H1 (cell line): Measurements from ENCODE around the gene RBM47. TPM values are rescaled to one million over a fixed set of nuclear protein-coding genes. Genes with fewer than 3 reads are reported as not detected.
A peak's percentile ranks its signal among the peaks of the same experiment; 100 is the strongest.

Experiments
- CTCF ChIA-PET: fragments of 300-600 bp; sonication (Branson Sonifier 250); formaldehyde crosslinking; loops from one replicate; lab custom pipeline; 2021; ENCODE audit not compliant: partially characterized antibody; lab: Charles Lee
- POLR2A ChIA-PET: fragments of 300-600 bp; sonication (Branson Sonifier 250); formaldehyde crosslinking; loops from one replicate; lab custom pipeline; 2021; ENCODE audit warnings: inconsistent platforms; ENCODE audit not compliant: partially characterized antibody; lab: Charles Lee
- DNase-seq, 2 experiments: peaks; one replicate each; pipeline versions ENCODE4 v3.0.0 to v3.0.0-alpha.2; 2010 to 2022; ENCODE audit warnings: low spot score in 2 of 2, low read depth in 1 of 2, mixed read lengths in 1 of 2
- FAIRE-seq: peaks from 2 replicates; lab custom pipeline; 2011; peaks lifted over from hg19 to GRCh38; lab: Jason Lieb, UNC
- H2AFZ ChIP-seq: 2 replicates; pipeline ENCODE4 v1.8.1; 2012; ENCODE audit warnings: low read length, inconsistent platforms
- H2AK5ac ChIP-seq: 2 replicates; pipeline ENCODE4 v1.6.1; 2013; ENCODE audit warnings: low read depth, low read length
- H2BK120ac ChIP-seq: replicated peaks from 2 replicates; pipeline ENCODE3; 2013; ENCODE audit warnings: low read depth, low read length, inconsistent platforms
- H2BK12ac ChIP-seq: 2 replicates; pipeline ENCODE4 v1.6.1; 2013; ENCODE audit warnings: low read depth, low read length
- H2BK15ac ChIP-seq: 2 replicates; pipeline ENCODE4 v1.6.1; 2013; ENCODE audit warnings: low read length
- H2BK20ac ChIP-seq: 2 replicates; pipeline ENCODE4 v1.6.1; 2013; ENCODE audit warnings: low read length
- H2BK5ac ChIP-seq: 2 replicates; pipeline ENCODE4 v1.6.1; 2013; ENCODE audit warnings: low read depth, low read length
- H3K14ac ChIP-seq: 2 replicates; pipeline ENCODE4 v1.6.1; 2013; ENCODE audit warnings: inconsistent platforms; ENCODE audit not compliant: insufficient read length
- H3K18ac ChIP-seq: 2 replicates; pipeline ENCODE4 v1.6.1; 2013; ENCODE audit warnings: low read length; ENCODE audit errors: extremely low read depth
- H3K23ac ChIP-seq: 2 replicates; pipeline ENCODE4 v1.6.1; 2013; ENCODE audit warnings: inconsistent platforms; ENCODE audit not compliant: insufficient read length
- H3K23me2 ChIP-seq: 2 replicates; pipeline ENCODE4 v1.6.1; 2013; ENCODE audit warnings: low read depth, low read length
- H3K27ac ChIP-seq: 2 replicates; pipeline ENCODE4 v1.6.1; 2011; ENCODE audit warnings: low read depth, low read length, inconsistent platforms
- H3K27me3 ChIP-seq, 4 experiments: replicated peaks in 1 of 4; 1 replicate in 1 of 4; 2 replicates in 3 of 4; pipeline versions ENCODE4 v1.6.1 to v1.8.1; 2011 to 2013; ENCODE audit warnings: low read length in 3 of 4, mild to moderate bottlenecking in 3 of 4, inconsistent platforms in 2 of 4, mixed read lengths in 2 of 4, moderate library complexity in 1 of 4; ENCODE audit not compliant: control insufficient read depth in 3 of 4, insufficient read depth in 3 of 4; ENCODE audit errors: extremely low read depth in 1 of 4
- H3K36me3 ChIP-seq, 4 experiments: 2 replicates each; pipeline versions ENCODE4 v1.6.1 to v1.8.1; 2011 to 2013; ENCODE audit warnings: mild to moderate bottlenecking in 4 of 4, low read length in 3 of 4, moderate library complexity in 2 of 4, control low read depth in 1 of 4, inconsistent platforms in 1 of 4; ENCODE audit not compliant: insufficient read depth in 4 of 4, control insufficient read depth in 2 of 4
- H3K4ac ChIP-seq: replicated peaks from 2 replicates; pipeline ENCODE3; 2013; ENCODE audit warnings: low read length, low read depth, mixed read lengths, inconsistent platforms; ENCODE audit not compliant: insufficient read length
- H3K4me1 ChIP-seq, 4 experiments: replicated peaks in 1 of 4; 1 replicate in 1 of 4; 2 replicates in 3 of 4; pipeline versions ENCODE4 v1.6.1 to v1.8.1; 2011 to 2013; ENCODE audit warnings: low read length in 3 of 4, inconsistent platforms in 2 of 4, mixed read lengths in 1 of 4; ENCODE audit not compliant: insufficient read depth in 4 of 4, control insufficient read depth in 3 of 4
- H3K4me2 ChIP-seq, 2 experiments: 2 replicates each; pipeline versions ENCODE4 v1.6.1 to v1.8.1; 2011 to 2013; ENCODE audit warnings: low read depth in 2 of 2, low read length in 2 of 2, control low read depth in 1 of 2, inconsistent platforms in 1 of 2, mild to moderate bottlenecking in 1 of 2; ENCODE audit not compliant: insufficient read depth in 1 of 2
- H3K4me3 ChIP-seq, 4 experiments: fragments of 200-600, 300-600 bp in 1 of 4; sonication (generic), shearing (Covaris generic), sonication (Bioruptor Twin) in 1 of 4; 2 replicates each; pipeline versions ENCODE4 v1.5.1 to v1.8.1; 2011 to 2016; ENCODE audit warnings: low read length in 4 of 4, low read depth in 3 of 4, control low read depth in 2 of 4, inconsistent platforms in 2 of 4, mild to moderate bottlenecking in 2 of 4, mixed read lengths in 1 of 4, moderate library complexity in 1 of 4; ENCODE audit not compliant: insufficient read depth in 2 of 4; ENCODE audit errors: extremely low read depth in 1 of 4
- H3K56ac ChIP-seq: replicated peaks from 2 replicates; pipeline ENCODE3; 2013; ENCODE audit warnings: low read depth, mild to moderate bottlenecking, mixed read lengths, low read length, inconsistent platforms; ENCODE audit not compliant: insufficient read length
- H3K79me1 ChIP-seq: 2 replicates; pipeline ENCODE4 v1.6.1; 2013; ENCODE audit warnings: low read depth, low read length, control low read depth
- H3K79me2 ChIP-seq, 2 experiments: 2 replicates each; pipeline versions ENCODE4 v1.6.1 to v1.8.1; 2012 to 2013; ENCODE audit warnings: low read length in 2 of 2, mild to moderate bottlenecking in 2 of 2, inconsistent platforms in 1 of 2; ENCODE audit not compliant: insufficient read depth in 2 of 2, control insufficient read depth in 1 of 2
- H3K9ac ChIP-seq, 4 experiments: replicated peaks in 1 of 4; 1 replicate in 1 of 4; 2 replicates in 3 of 4; pipeline versions ENCODE4 v1.6.1 to v1.8.1; 2011 to 2013; ENCODE audit warnings: low read depth in 3 of 4, low read length in 3 of 4, control low read depth in 2 of 4, mild to moderate bottlenecking in 2 of 4, moderate library complexity in 2 of 4, inconsistent platforms in 1 of 4; ENCODE audit errors: extremely low read depth in 1 of 4
- H3K9me3 ChIP-seq, 2 experiments: 2 replicates each; pipeline versions ENCODE4 v1.6.1 to v1.8.1; 2012 to 2013; ENCODE audit warnings: mild to moderate bottlenecking in 2 of 2, moderate library complexity in 2 of 2, control low read depth in 1 of 2, inconsistent platforms in 1 of 2, low read depth in 1 of 2, low read length in 1 of 2, mixed read lengths in 1 of 2; ENCODE audit not compliant: insufficient read depth in 2 of 2
- H4K20me1 ChIP-seq, 2 experiments: replicated peaks in 1 of 2; 2 replicates each; pipeline versions ENCODE3 to v1.8.1; 2011 to 2013; ENCODE audit warnings: inconsistent platforms in 2 of 2, low read length in 2 of 2, mild to moderate bottlenecking in 1 of 2; ENCODE audit not compliant: insufficient read depth in 2 of 2, control insufficient read depth in 1 of 2
- H4K5ac ChIP-seq: 2 replicates; pipeline ENCODE4 v1.6.1; 2013; ENCODE audit warnings: low read length, low read depth, mixed read lengths, inconsistent platforms; ENCODE audit not compliant: insufficient read length
- H4K8ac ChIP-seq: 2 replicates; pipeline ENCODE4 v1.8.0; 2013; ENCODE audit warnings: mild to moderate bottlenecking, moderate library complexity, low read length, inconsistent platforms; ENCODE audit not compliant: insufficient read depth; ENCODE audit errors: extremely low read depth
- H4K91ac ChIP-seq: replicated peaks from 2 replicates; pipeline ENCODE3; 2013; ENCODE audit warnings: low read length, mixed read lengths, inconsistent platforms; ENCODE audit not compliant: insufficient read length
- CEBPB ChIP-seq: IDR thresholded peaks from 2 replicates; pipeline ENCODE4 v1.6.1; 2012; ENCODE audit warnings: low read depth, low read length
- HDAC2 ChIP-seq, 2 experiments: fragments of 300-600 bp in 1 of 2; sonication (generic) in 1 of 2; IDR thresholded peaks; 2 replicates each; pipeline ENCODE4 v1.6.1; 2011 to 2012; ENCODE audit warnings: low read depth in 2 of 2, low read length in 2 of 2, mild to moderate bottlenecking in 2 of 2, moderate library complexity in 2 of 2, borderline replicate concordance in 1 of 2, inconsistent platforms in 1 of 2
- KDM1A ChIP-seq: fragments of 200-600, 300-600 bp; sonication (generic); IDR thresholded peaks from 2 replicates; pipeline ENCODE4 v1.7.1; 2016; ENCODE audit warnings: mild to moderate bottlenecking, low read length, borderline replicate concordance
- SP1 ChIP-seq: IDR thresholded peaks from 2 replicates; pipeline ENCODE4 v1.6.1; 2011; ENCODE audit warnings: low read depth, low read length
- TEAD4 ChIP-seq: IDR thresholded peaks from 2 replicates; pipeline ENCODE4 v1.6.1; 2012; ENCODE audit warnings: low read depth, low read length, inconsistent platforms, mixed read lengths
- YY1 ChIP-seq: IDR thresholded peaks from 2 replicates; pipeline ENCODE4 v1.6.1; 2011; ENCODE audit warnings: low read depth, mild to moderate bottlenecking, low read length
- WGBS, 2 experiments: shearing (Covaris generic) in 1 of 2; methylation state at CpG; one replicate each; pipeline versions ENCODE4 v1.1.6 to v1.1.7; 2013 to 2015; ENCODE audit warnings: low lambda C conversion rate in 2 of 2, mixed read lengths in 2 of 2, inconsistent platforms in 1 of 2, low coverage in 1 of 2, missing lambda C conversion rate in 1 of 2; ENCODE audit not compliant: insufficient replicate concordance in 2 of 2, insufficient coverage in 1 of 2, insufficient read length in 1 of 2; ENCODE audit errors: extremely low coverage in 1 of 2, missing lambda C conversion rate in 1 of 2; 5-methylcytosine and 5-hydroxymethylcytosine counted together
- polyA plus RNA-seq, 7 experiments: library from polyadenylated mRNA; depleted of rRNA in 3 of 7; stranded (reverse) in 5 of 7; unstranded in 2 of 7; fragments of >200 nt in 5 of 7; fragments of 200-250 nt in 2 of 7; gene quantifications; 1 replicate in 5 of 7; 2 replicates in 1 of 7; 4 replicates in 1 of 7; pipeline versions ENCODE4 v1.2.1 to v1.2.3, GENCODE V29; 2011 to 2013; ENCODE audit warnings: missing spikeins in 2 of 7, mixed read lengths in 2 of 7
- total RNA-seq: library from RNA; stranded (reverse); fragmentation: NEBNext Ultra II Directional; extraction: Animal tissue kit (Norgen Biotek cat#: 25700); gene quantifications from 2 replicates; pipeline ENCODE4 v1.2.1, GENCODE V29; 2021

The RBM47 gene
- total and polyA plus RNA-seq, 2 of the 8 experiments (the other 6 are each of a cell fraction or from before 2014, with no cell fraction given) = 42.8 to 78.9 TPM

- Histone ChIP-seq H2BK5ac (peak overlapping the region; percentile 18; the same call in 1 of the 2 replicates), H3K14ac (no peak overlapping the region)
- DNase-seq = peak in 1 of 2 experiments; percentile 41
Observed at GRCh38 chr4:40621592-40622512, 7.8 kb downstream of the RBM47 start.

More at GRCh38 chr4:40621592-40622512, 7.8 kb downstream of the RBM47 start:
- no peak overlapping the region for H3K27ac ChIP-seq
- ChIA-PET CTCF (no interaction called here), POLR2A (interaction anchor here (0.9 to 2.3 kb wide), 5 partner anchors 9 to 51 kb away, joined by 3 to 8 read pairs (median 4); no protein-coding TSS in a partner anchor)
- no peak overlapping the region; a peak in 1 of 4 replicates for H3K4me2 ChIP-seq
- no peak overlapping the region for H2BK12ac ChIP-seq
- H3K23me2 ChIP-seq = 0 out of 2 replicates have a peak, but pooled peaks cover 1% of the 10 kb centered on the region
- H4K20me1 ChIP-seq = no peaks in the 10 kb centered on the region
- no peak overlapping the region for H4K5ac ChIP-seq
- no peak overlapping the region for H3K9ac ChIP-seq
- peak overlapping the region; percentile 36; the same call in 1 of the 2 replicates for H2BK15ac ChIP-seq
- H2BK120ac ChIP-seq = no peak overlapping the region
- no peaks in the 10 kb centered on the region for H3K9me3 ChIP-seq
- H3K36me3 ChIP-seq = no peaks in the 10 kb centered on the region; a peak in 1 of 8 replicates
- peak overlapping the region; percentile 8; the same call in 1 of the 2 replicates for H2AK5ac ChIP-seq
- peaks cover 21 to 95% of the 10 kb centered on the region in 2 experiments for H3K79me2 ChIP-seq
- no peak overlapping the region for H3K18ac ChIP-seq
- H4K91ac ChIP-seq = no peak overlapping the region
- no peak overlapping the region for H4K8ac ChIP-seq
- H3K56ac ChIP-seq = no peak overlapping the region
- no peak overlapping the region for H2BK20ac ChIP-seq
- peak; percentile 57 for FAIRE-seq
- peaks cover 7 to 19% (median 11%) of the 10 kb centered on the region in 4 experiments for H3K4me1 ChIP-seq
- H2AFZ ChIP-seq = no peak overlapping the region
- WGBS, 2 experiments = 75% methylated on average over 13 of the region's 13 CpGs; no CpG with 5 or more reads in 1 of the 2 experiments
- no peak overlapping the region for H3K4me3 ChIP-seq
- no peak overlapping the region for H3K4ac ChIP-seq
- peaks cover 12% of the 10 kb centered on the region for H3K79me1 ChIP-seq
- no peaks in the 10 kb centered on the region for H3K27me3 ChIP-seq
- TF ChIP-seq SP1 (no peak), YY1 (0 out of 2 replicates have a peak, but pooled peaks have one; percentile 53), KDM1A (peak; percentile 94), TEAD4 (no peak), HDAC2 (IDR thresholded peaks at IDR 0.05; ENCODE audit: borderline replicate concordance in 1 of 2, low read depth in 2 of 2, low read length in 2 of 2) (peak in 1 of 2 experiments; percentile 68; a peak in 1 of 4 replicates), CEBPB (peak; percentile 99)
- no peak overlapping the region for H3K23ac ChIP-seq
